BE2C (cell line): ENCODE results near the gene AHI1.

Experiments
- DNase-seq: peaks from one replicate; pipeline ENCODE4 v3.0.0-alpha.2; 2020
- H3K27me3 ChIP-seq: fragments of 250-450 bp; sonication (Bioruptor Pico); 2 replicates; pipeline ENCODE4 v1.5.1; 2020; ENCODE audit warnings: mild to moderate bottlenecking
- H3K36me3 ChIP-seq: fragments of 250-450 bp; sonication (Bioruptor Pico); 2 replicates; pipeline ENCODE4 v1.5.1; 2020; ENCODE audit warnings: mild to moderate bottlenecking
- H3K4me1 ChIP-seq: fragments of 250-450 bp; sonication (Bioruptor Pico); 2 replicates; pipeline ENCODE4 v1.5.1; 2020
- H3K4me3 ChIP-seq: 2 replicates; pipeline ENCODE4 v1.5.1; 2011; ENCODE audit warnings: low read depth, low read length
- H3K9me3 ChIP-seq: fragments of 250-450 bp; sonication (Bioruptor Pico); 2 replicates; pipeline ENCODE4 v1.5.1; 2020
- CTCF ChIP-seq: IDR thresholded peaks from 2 replicates; pipeline ENCODE4 v1.5.1; 2012; ENCODE audit warnings: mild to moderate bottlenecking, low read depth, low read length

The AHI1 gene

DNA sequence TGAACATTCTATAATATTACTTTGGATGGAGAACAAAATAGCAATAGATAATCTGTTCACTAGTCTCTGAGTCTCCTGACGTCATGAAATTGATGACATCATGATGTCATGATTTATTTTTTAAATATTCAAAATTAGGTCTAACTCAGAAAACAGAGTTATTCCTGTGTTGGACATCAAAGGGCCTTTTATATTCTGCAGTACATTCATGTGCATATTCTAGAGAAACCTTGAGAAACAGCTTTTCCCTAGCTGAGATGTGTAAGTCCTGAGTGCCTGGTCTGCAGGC, 263.1 kb downstream of the AHI1 start:
- Histone ChIP-seq H3K4me3 (no peak overlapping the region), H3K9me3 (no peaks in the 10 kb centered on the region), H3K27me3 (no peaks in the 10 kb centered on the region), H3K36me3 (no peaks in the 10 kb centered on the region), H3K4me1 (no peaks in the 10 kb centered on the region)
- no peak for TF ChIP-seq CTCF
- DNase-seq, result no peak

DNA sequence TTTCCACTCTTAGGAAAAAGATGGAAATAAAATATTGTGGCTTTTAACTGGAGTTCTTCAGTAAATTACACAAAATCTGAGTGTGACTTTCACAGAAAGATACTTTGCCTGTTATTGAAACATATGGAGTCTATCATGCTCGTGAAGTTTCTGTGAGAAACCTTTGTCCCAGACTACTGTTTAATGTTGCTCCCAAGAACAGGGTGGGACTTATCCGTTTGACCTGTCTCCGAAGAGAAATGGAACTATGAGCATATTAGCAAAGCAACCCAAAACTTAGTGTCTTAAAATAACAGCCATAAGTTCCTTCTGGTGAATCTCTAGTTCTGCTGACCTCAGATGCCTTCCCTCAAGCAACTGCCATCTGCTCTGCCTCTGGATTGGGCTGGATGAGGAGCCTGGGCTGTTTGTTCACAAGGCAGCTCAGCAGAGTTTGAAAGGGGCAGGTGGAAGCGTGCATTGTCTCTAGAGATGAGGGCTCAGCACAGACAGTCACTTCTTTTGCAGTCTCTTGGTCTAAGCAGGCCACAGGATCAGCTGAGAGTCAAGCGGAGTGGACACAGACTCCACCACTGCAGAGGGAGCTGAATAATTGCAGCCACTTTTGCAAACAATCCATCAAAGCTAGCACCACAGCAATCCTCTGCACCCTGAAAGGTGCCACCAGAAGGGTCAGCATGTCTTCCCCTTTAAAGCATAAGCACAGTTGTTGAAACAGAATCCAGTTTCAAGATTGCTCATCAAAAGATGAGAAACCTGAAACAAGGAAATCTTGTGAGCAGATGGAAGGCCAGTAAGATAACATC, 263.7 kb downstream of the AHI1 start:
- H3K36me3 ChIP-seq, result no peaks in the 10 kb centered on the region
- no peaks in the 10 kb centered on the region for H3K27me3 ChIP-seq
- DNase-seq, result no peak
- H3K9me3 ChIP-seq, result no peaks in the 10 kb centered on the region
- TF ChIP-seq CTCF, result no peak
- H3K4me3 ChIP-seq, result no peak overlapping the region
- H3K4me1 ChIP-seq, result no peaks in the 10 kb centered on the region
